Measurements from ENCODE around the gene KRTAP5-6.

Gene KRTAP5-6

GRCh38 chr11:1727861-1728260, 30.9 kb downstream of the KRTAP5-6 start:
- H3K27ac ChIP-seq, result no peak overlapping the region
- no peak for TF ChIP-seq CTCF (IDR thresholded peaks at IDR 0.05)
- TF ChIP-seq ZFX (IDR thresholded peaks at IDR 0.05; ENCODE audit: borderline replicate concordance), result no peak

GRCh38 chr11:1728301-1728700, 31.3 kb downstream of the KRTAP5-6 start:
- no peak overlapping the region for H3K27ac ChIP-seq
- TF ChIP-seq CTCF (IDR thresholded peaks at IDR 0.05) (no peak), ZFX (IDR thresholded peaks at IDR 0.05; ENCODE audit: borderline replicate concordance) (no peak)

GRCh38 chr11:1728931-1729691, 32.1 kb downstream of the KRTAP5-6 start:
- TF ChIP-seq ZFX (IDR thresholded peaks at IDR 0.05; ENCODE audit: borderline replicate concordance) (no peak), CTCF (IDR thresholded peaks at IDR 0.05) (no peak)
- H3K27ac ChIP-seq, result no peak overlapping the region

GRCh38 chr11:1729692-1730011, 32.7 kb downstream of the KRTAP5-6 start:
- no peak overlapping the region for H3K27ac ChIP-seq
- TF ChIP-seq ZFX (IDR thresholded peaks at IDR 0.05; ENCODE audit: borderline replicate concordance), result no peak
- no peak for TF ChIP-seq CTCF (IDR thresholded peaks at IDR 0.05)

GRCh38 chr11:1730059-1730629, 33.1 kb downstream of the KRTAP5-6 start:
- H3K27ac ChIP-seq, result no peak overlapping the region
- TF ChIP-seq CTCF (IDR thresholded peaks at IDR 0.05) (no peak), ZFX (IDR thresholded peaks at IDR 0.05; ENCODE audit: borderline replicate concordance) (no peak)

- no peak overlapping the region for H3K27ac ChIP-seq
- TF ChIP-seq CTCF (IDR thresholded peaks at IDR 0.05) (no peak), ZFX (IDR thresholded peaks at IDR 0.05; ENCODE audit: borderline replicate concordance) (no peak)
Observed at GRCh38 chr11:1731451-1732059, 34.6 kb downstream of the KRTAP5-6 start.

- TF ChIP-seq ZFX (IDR thresholded peaks at IDR 0.05; ENCODE audit: borderline replicate concordance), result no peak
- H3K27ac ChIP-seq, result no peak overlapping the region
Observed at GRCh38 chr11:1732418-1733008, 35.5 kb downstream of the KRTAP5-6 start.

Data from 22Rv1 (cell line).